Activated CD4-positive, CD25-positive, alpha-beta regulatory T cell treated with anti-CD3 and anti-CD28 coated beads, Interleukin-2, amount 50 U/mL, for 16 hours (primary cell): ENCODE data around the gene KRTAP10-4.
"Not testable (repeated sequence)": the region's sequence is repeated elsewhere in the genome, so short reads cannot be mapped to it uniquely, and the experiment has no call there.

Experiments used
- DNase-seq: peaks from one replicate; pipeline ENCODE4 v3.0.0-alpha.2; 2020; ENCODE audit warnings: low read depth, low spot score

Gene KRTAP10-4

GRCh38 chr21:44534688-44535087 lies 38.8 kb upstream of the KRTAP10-4 start:
- no peak for DNase-seq

GRCh38 chr21:44535963-44536362 lies 37.6 kb upstream of the KRTAP10-4 start:
- no peak for DNase-seq

DNA sequence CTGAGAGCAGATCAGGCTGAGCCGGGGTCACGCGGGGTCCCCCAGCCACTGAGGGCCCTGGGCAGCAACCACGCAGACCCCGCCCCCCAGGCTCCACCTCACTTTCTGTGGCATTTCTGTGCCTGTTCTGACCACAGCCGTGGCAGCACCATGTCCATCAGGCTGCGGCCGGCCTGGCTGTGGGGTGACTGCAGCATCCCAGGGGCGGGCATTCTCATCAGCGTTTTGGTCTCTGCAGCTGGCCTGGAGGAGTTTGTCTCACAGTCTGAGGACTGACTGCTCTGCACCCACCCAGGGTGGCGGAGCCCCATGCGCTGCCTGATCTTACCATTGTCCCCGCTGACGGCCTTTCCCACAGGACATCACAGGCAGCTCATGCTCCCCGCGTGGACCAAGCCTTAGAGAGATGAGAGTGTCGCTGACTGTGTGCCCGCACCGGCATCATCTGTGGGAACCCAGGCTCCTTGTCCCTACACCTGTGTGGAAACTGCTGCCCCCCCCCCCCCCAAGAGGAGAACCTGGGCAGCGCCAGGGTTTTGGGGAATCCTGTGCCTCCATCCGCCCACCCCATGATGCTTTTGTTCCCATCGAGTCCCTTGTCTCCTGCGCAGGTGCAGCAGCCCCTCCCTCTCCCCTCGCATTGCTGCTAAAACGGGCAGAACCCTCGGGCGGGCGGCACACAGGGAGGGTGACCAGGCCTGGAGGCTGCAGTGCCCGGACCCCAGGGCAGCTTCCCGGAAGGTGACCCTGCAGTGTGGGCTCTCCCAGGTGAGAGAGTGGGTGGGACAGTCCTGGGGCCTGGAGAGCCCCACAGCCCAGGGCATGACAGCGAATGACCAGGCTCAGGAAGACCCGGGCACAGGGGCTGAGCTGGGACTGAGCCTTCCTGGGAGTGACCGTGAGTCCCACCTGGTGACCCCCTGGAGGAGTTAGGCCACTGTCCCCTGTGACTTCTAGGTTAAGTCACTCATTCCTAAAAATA lies 35.3 kb upstream of the KRTAP10-4 start:
- no peak for DNase-seq

DNA sequence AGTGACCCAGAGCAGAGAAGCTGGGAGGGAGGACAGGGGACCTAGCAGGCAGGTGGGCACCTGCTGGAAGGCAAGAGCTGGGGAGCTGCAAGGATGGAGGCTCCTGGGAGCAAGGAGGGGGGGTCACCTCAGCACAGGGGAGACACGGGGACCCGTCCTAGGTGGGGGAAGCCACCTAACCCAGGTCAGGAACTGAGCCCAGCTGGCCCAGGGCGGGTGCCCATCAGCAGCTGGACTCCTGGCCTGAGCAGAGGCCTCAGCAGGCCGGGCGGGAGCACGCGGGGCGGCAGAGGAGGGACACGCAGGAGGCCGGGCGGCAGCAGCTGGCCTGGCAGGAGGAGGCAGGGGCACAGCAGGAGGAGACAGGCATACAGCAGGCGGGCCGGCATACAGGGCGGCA lies 34.5 kb upstream of the KRTAP10-4 start:
- no peak for DNase-seq

DNA sequence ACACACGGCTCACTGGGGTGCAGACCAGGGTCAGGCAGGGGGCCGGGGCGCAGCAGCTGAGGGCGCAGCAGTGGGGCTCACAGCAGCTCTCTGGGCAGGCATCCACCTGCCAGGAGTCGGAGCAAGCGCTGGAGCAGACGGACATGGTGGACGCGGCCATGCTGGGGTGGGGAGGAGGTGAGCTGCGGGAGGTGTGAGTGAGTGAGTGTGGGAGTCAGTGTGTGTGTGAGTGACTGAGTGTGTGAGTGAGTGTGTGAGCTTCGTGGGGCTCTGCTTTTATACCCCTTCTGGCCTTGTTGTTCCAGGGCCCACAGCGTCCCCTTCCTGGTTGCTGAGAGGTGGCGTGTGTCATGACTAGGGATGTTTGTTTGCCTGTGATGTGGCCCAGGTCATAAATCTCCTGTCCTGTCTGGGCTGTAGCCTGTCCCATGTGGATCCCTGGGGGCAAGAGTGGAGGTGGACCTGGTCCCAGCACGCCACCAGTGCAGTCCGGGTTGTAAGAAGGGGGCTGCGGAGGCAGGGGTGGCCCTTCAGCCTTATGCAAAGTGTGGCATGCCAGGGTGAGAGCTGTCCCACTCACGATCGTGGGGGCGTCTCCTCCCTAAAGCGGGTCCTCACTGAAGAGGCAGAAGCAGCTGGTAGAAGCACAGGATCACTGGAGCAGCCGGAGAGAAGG lies 33.4 kb upstream of the KRTAP10-4 start, which contains the start of gene KRTAP10-1:
Gene KRTAP10-1 (minus strand): TSS at position 205 of the 676 bp plus-strand sequence. CDS start 45 bp downstream, at position 160.
- DNase-seq = no peak

DNA sequence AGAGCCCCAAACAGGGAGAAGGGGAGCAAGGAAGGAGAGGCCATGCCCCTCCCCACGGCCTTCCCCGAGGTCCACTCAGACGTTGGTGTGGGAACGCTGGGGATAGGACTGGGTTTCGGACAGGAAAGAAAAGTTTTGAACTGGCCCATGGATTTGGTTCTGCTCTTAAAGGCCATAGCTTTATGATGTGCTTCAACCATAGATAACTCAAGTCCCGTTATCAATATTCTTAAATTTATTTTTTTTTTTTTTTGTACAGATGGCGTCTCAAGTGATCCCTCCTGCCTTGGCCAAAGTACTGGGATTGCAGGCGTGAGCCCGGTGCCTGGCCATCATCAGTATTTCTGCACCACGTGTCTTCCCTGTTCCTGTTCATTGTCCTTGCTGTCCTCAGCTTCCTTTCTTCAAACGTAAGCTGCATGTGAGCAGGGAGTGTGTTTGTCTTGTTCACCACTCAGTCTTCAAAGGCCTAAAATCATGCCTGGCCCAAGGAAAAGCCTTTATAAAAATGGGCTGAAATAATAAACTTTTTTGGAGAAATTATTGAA lies 32.7 kb upstream of the KRTAP10-4 start:
- no peak for DNase-seq

GRCh38 chr21:44542716-44543115 lies 30.8 kb upstream of the KRTAP10-4 start:
- DNase-seq = no peak

DNA sequence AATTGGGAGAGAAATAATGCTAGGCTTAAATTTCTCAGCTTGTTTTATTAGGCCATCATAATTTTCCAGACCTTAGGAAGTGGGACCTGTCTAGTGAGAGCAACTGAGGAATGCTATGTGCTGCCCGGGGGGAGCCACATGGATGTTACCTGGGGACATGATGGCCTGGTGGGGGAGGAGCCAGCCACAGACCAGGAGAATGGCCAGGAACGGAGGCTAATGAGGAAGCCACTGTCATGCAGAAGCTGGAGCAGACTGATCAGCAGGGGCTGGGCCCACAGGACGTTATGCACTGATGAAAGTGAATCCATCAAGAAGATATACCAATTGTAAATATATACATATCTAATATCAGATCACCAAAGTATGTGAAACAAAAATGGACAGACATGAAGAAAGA lies 29.0 kb upstream of the KRTAP10-4 start:
- DNase-seq = no peak

DNA sequence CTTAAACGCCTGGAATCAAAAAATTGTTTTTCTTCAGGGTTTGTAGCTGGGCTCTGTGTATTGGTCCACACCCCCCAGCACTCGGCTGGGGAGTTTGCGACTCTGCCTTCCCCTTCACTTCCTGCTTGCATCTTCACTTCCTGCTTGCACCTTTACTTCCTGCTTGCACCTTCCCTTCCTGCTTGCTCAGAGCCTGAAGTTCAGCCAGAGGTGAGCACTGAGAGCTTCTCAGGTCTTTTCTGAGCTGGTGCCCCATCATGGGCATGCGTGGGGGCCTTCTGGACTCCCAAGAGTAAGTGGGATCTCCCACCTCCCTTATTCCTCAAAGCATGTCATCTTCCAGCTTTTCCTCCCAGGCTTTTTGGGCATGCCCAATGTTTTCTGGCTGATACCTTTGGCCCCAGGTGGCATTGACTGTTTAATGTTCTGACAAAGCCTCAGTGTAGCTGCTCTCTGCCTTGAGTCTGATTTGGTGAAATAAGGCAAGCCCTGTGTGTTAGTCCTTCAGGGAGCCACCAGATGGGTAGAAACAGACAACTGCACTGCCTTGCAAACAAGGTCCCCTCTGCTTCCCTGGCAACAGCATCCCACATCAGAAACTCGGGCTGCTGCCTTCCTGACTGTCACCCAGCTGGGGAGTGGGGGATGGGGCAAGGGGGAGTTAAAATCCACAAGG lies 25.7 kb upstream of the KRTAP10-4 start:
- DNase-seq = no peak

DNA sequence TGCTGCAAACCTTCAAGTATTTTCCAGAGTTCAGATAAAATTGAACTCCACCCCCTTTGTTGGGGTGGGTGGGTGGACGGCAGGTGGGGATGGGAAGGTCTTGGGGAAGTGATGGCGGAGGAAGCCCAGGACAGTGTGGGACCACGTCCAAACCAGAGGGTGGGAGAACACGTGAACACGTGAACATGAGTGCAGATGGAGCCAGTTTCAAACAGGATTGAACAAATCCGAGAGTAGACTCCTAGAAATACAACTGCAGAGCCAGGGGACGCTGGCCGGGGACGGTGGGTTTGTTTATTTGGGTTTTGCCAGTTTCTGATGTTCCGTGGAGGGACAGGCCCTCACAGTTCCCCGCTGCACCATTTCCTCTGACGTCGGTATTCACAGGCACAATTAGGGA lies 25.1 kb upstream of the KRTAP10-4 start:
- DNase-seq = no peak

- DNase-seq = no peak
Measured at GRCh38 chr21:44548922-44549321, 24.6 kb upstream of the KRTAP10-4 start.

DNA sequence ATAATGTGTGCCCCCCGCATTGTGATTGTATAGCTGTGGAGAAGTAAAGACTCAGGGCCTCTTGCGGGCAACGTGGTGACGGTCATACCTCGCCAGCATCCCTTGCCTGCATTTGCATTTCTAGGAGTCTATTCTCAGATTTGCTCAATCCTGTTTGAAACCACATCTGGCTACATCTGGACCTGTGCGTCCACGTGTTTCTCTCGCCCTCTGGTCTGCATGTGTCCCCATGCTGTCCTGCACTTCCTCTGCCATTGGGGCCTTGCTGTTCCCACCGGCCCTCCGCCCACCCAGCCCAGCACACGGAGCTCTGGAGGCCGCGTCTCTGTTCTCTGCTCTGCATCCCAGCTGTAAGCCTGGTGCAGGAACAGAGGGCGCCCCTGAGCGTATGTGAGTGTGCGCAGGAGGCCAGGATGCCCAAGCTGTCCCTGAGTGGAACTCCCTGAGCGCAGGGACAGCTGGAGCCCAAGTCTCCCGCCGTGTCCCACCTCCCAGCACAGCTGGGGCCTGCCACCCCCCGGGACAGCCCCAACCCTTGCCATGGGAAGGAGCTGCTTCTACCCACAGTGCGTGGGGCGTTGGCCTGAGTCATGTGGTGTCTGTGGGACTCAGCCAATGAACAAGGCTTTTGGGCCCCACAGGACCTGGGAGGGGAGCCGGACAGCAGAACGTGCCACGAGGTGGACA lies 23.9 kb upstream of the KRTAP10-4 start:
- DNase-seq = no peak

DNA sequence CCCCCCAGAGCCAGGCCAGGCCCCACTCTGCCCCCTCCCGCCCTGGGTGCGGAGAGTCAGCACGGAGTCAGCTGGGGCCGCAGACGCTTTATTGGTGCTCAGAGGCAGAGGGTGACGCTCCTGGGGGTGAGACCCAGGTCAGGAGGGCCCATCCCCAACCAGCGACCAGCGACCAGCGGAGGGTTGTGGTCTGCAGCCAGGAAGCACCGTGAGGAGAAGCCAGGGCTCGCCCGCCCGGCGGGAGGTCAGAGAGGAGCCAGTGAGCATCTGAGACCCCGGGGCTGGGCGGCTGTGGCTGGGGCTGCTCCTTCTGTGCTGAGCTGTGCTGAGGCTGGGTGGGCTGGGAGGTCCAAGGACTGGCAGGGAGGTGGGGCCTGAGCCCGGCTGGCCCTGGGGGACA lies 23.2 kb upstream of the KRTAP10-4 start:
- DNase-seq = not testable (repeated sequence)

- no peak for DNase-seq
Measured at GRCh38 chr21:44550807-44551206, 22.7 kb upstream of the KRTAP10-4 start.

DNA sequence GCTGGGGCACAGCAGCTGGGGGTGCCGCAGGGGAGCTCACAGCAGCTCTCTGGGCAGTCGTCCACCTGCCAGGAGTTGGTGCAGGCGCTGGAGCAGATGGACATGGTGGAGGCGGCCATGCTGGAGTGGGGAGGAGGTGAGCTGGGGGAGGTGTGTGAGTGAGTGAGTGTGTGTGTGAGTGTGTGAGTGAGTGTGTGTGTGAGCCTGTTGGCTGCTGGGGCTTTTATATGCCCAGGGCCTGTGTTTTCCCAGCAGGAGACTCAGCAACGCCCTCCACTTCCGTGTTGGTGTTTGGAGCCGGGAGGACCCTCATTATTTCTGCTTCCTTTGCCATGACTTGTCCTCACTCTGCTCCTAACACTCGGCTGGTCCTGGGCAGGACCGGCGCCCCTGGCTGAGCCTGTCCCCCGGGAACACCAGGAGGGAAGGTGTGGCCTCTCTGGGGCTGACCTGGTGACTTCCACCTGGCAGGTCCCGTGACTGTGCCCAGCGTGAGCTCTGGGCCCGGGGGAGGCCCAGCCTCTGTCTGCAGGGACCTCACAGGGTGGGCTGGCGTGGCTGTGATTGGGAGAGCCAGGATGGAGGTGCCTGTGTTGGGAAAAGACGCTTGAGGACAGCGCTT lies 22.1 kb upstream of the KRTAP10-4 start, which contains the start of gene KRTAP10-2:
Gene KRTAP10-2 (minus strand): TSS at position 166 of the 622 bp plus-strand sequence. CDS start 47 bp downstream, at position 119.
- no peak for DNase-seq

DNA sequence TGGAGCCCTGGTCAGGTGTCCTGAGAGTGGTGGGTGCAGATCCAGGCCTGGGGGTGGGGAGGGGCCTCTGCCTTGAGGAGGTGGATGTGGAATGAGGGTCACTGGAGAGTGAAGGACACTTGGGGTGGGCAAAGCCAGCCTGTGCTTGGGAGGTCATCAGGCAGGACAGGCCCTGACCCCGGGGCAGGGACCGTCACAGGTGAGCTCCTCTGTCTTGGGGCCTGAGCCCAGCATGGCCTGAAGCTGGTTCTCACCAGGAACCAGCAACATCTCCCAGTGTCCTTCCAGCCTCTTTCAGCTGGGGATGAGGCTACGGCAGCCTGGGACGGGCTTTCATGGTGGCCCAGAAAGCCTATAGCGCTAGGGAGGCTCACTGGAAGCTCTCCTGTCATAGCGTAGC lies 21.4 kb upstream of the KRTAP10-4 start:
- DNase-seq = no peak

DNA sequence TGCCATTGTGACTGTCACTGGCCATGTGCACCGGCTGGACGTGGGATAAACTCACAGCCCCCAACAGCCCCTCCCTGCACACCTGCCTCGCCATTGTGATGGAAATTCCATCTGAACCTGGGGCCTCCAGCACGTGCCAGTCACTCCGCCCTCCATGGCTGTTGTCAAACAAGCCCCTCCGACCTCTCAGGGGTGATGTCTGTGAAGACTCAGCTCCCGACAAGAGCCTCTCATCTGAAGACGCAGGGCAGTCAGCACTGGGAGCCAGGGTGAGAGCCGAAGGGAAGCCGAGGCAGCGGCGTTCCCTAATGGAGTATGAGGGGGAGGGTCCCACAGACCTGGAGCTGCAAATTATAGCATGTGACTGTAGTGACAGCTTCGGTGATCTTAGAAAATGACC lies 20.8 kb upstream of the KRTAP10-4 start:
- no peak for DNase-seq

DNA sequence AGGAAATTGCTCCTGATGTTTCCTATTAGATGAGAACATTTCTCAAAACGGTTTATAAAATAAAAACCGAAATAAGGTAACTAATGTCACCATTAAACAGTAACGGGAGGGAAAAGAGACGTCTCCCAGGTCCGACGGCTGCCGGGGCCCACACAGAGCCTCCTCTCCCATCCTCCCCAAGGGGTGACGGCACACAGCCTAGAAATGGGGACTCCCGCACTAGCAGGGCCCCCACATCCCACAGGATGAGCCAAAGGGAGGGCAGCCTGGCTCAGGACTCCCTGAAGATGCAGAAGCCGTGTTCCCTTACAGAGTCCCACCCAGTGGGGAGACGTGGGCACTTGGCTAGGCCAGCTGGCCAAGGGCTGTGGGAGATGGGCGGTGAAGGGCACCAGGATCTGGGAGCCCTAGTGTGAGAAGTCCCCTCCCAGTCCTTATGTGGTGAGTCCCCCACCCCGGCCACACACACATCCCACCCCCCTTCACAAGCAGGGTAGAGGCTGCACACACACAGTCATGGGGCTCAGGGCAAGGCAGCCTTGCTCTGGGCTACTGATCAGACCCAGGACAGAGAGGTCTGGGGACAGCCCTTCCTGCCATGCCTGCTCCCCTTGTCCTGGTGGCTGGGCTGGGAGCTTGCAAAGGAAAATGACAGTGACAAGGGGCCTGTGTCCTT lies 18.2 kb upstream of the KRTAP10-4 start:
- no peak for DNase-seq

DNA sequence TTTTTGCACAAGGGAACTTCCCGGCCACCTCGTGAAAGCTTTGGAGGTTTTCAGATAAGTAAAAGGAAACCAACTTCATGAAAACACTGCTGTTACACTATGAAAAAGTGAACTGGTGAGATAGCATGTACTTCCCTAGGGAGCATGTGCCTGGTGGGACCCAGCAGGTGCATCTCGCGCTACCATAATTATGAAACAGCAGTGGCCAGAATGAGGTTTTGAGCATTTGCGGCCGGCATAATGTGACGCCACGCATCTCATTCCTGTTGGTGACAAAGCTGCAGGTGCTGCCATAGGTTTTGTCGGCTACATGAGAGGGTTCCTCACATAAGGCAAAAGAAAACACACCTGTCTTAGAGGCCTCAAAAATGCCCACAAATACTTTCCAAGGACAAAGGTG lies 16.6 kb upstream of the KRTAP10-4 start:
- DNase-seq = no peak
